GM12865 (cell line): ENCODE measurements around the gene IQGAP2.

Source experiments
- DNase-seq: peaks from one replicate; pipeline ENCODE4 v3.0.0; 2010; ENCODE audit warnings: low read depth
- H3K4me3 ChIP-seq: 2 replicates; pipeline ENCODE4 v1.5.1; 2011; ENCODE audit warnings: mild to moderate bottlenecking, low read depth, low read length, control low read depth
- CTCF ChIP-seq: IDR thresholded peaks from 2 replicates; pipeline ENCODE4 v1.5.1; 2011; ENCODE audit warnings: low read length, control low read depth, low read depth, inconsistent platforms; ENCODE audit not compliant: insufficient read depth; ENCODE audit errors: missing control alignments

IQGAP2 gene

GRCh38 chr5:76556511-76557221 lies 153.6 kb downstream of the IQGAP2 start:
- no peak overlapping the region for H3K4me3 ChIP-seq
- TF ChIP-seq CTCF = no peak
- peak; percentile 66 for DNase-seq

- no peak for DNase-seq
- no peak for TF ChIP-seq CTCF
- H3K4me3 ChIP-seq = no peak overlapping the region
Measured at GRCh38 chr5:76560952-76561891, 158.1 kb downstream of the IQGAP2 start.

GRCh38 chr5:76561959-76562358 lies 158.9 kb downstream of the IQGAP2 start:
- no peak overlapping the region for H3K4me3 ChIP-seq
- no peak for DNase-seq
- no peak for TF ChIP-seq CTCF

GRCh38 chr5:76565009-76565408 lies 161.9 kb downstream of the IQGAP2 start:
- H3K4me3 ChIP-seq = no peak overlapping the region
- DNase-seq = no peak
- no peak for TF ChIP-seq CTCF

GRCh38 chr5:76570153-76570552 lies 167.1 kb downstream of the IQGAP2 start:
- DNase-seq = no peak
- TF ChIP-seq CTCF = no peak
- no peak overlapping the region for H3K4me3 ChIP-seq

- peak; percentile 15 for TF ChIP-seq CTCF
- no peak overlapping the region for H3K4me3 ChIP-seq
- no peak for DNase-seq
Measured at GRCh38 chr5:76571559-76571958, 168.5 kb downstream of the IQGAP2 start.

- TF ChIP-seq CTCF = no peak
- no peak for DNase-seq
- H3K4me3 ChIP-seq = no peak overlapping the region
Measured at GRCh38 chr5:76576450-76576849, 173.4 kb downstream of the IQGAP2 start.
